Endodermal cell (in vitro differentiated cells): Measurements from ENCODE around the gene HDLBP. TPM values are rescaled to one million over a fixed set of nuclear protein-coding genes. Genes with fewer than 3 reads are reported as not detected.

Experiments
- DNase-seq: peaks from one replicate; pipeline ENCODE4 v3.0.0-alpha.2; 2017
- H3K27ac ChIP-seq: 2 replicates; pipeline ENCODE4 v1.5.1; 2013; ENCODE audit warnings: mild to moderate bottlenecking, low read depth, low read length, moderate library complexity
- H3K27me3 ChIP-seq: 2 replicates; pipeline ENCODE4 v1.6.1; 2013; ENCODE audit warnings: mild to moderate bottlenecking, low read length, moderate library complexity; ENCODE audit not compliant: insufficient read depth, control insufficient read depth, poor library complexity, severe bottlenecking
- H3K36me3 ChIP-seq: 2 replicates; pipeline ENCODE4 v1.7.0; 2013; ENCODE audit warnings: mild to moderate bottlenecking, low read length, moderate library complexity; ENCODE audit not compliant: control insufficient read depth, insufficient read depth
- H3K4me1 ChIP-seq: one replicate; pipeline ENCODE4 v1.7.0; 2013; ENCODE audit warnings: low read length; ENCODE audit not compliant: control insufficient read depth, insufficient read depth
- H3K4me3 ChIP-seq: 2 replicates; pipeline ENCODE4 v1.5.1; 2013; ENCODE audit warnings: mild to moderate bottlenecking, low read length, moderate library complexity
- H3K9ac ChIP-seq: 2 replicates; pipeline ENCODE4 v1.6.1; 2013; ENCODE audit warnings: mild to moderate bottlenecking, low read length, moderate library complexity; ENCODE audit not compliant: poor library complexity, severe bottlenecking; ENCODE audit errors: extremely low read depth
- H3K9me3 ChIP-seq: 2 replicates; pipeline ENCODE4 v1.6.1; 2013; ENCODE audit warnings: mild to moderate bottlenecking, low read length, moderate library complexity; ENCODE audit not compliant: control insufficient read depth
- H3K27ac Mint-ChIP-seq: 2 replicates; pipeline ENCODE4 v1.8.0; 2020; ENCODE audit warnings: mixed read lengths
- H3K27me3 Mint-ChIP-seq: 2 replicates; pipeline ENCODE4 v1.8.0; 2021; ENCODE audit warnings: mild to moderate bottlenecking, mixed read lengths; ENCODE audit not compliant: insufficient read depth
- H3K36me3 Mint-ChIP-seq: 2 replicates; pipeline ENCODE4 v1.8.0; 2020; ENCODE audit warnings: low read depth, mixed read lengths
- H3K4me1 Mint-ChIP-seq: 2 replicates; pipeline ENCODE4 v1.8.0; 2020; ENCODE audit warnings: mixed read lengths
- H3K4me3 Mint-ChIP-seq: 2 replicates; pipeline ENCODE4 v1.8.0; 2020; ENCODE audit warnings: mild to moderate bottlenecking, moderate library complexity, mixed read lengths
- H3K9me3 Mint-ChIP-seq: 2 replicates; pipeline ENCODE4 v1.8.0; 2020; ENCODE audit warnings: mild to moderate bottlenecking, mixed read lengths
- CTCF ChIP-seq: fragments of 200-600 bp; sonication (generic); conservative IDR thresholded peaks from 2 replicates; pipeline ENCODE4 v1.5.0; 2021; ENCODE audit warnings: antibody characterized with exemption, mild to moderate bottlenecking
- WGBS, 2 experiments: methylation state at CpG; one replicate each; pipeline versions ENCODE4 v1.1.5 to v1.1.7; 2013; ENCODE audit warnings: missing lambda C conversion rate in 2 of 2, mixed read lengths in 1 of 2; ENCODE audit not compliant: insufficient coverage in 1 of 2, insufficient read length in 1 of 2; 5-methylcytosine and 5-hydroxymethylcytosine counted together
- total RNA-seq, 2 donors: library from RNA; stranded (reverse); fragmentation: NEBNext Ultra II Directional in 1 of 2; extraction: Animal tissue kit (Norgen Biotek cat#: 25700) in 1 of 2; gene quantifications; 2 replicates in 1 of 2; 3 replicates in 1 of 2; pipeline ENCODE4 v1.2.1, GENCODE V29; 2021

HDLBP gene
- total RNA-seq, 2 donors from 2014 or later: 344 to 374 TPM

GRCh38 chr2:241218131-241219029 lies 97.1 kb downstream of the HDLBP start:
- peak; percentile 49 for TF ChIP-seq CTCF
- DNase-seq: peak; percentile 83
- Mint-ChIP-seq H3K4me1 (peaks cover 5% of the 10 kb centered on the region), H3K9me3 (no peaks in the 10 kb centered on the region), H3K4me3 (peak overlapping the region; percentile 65), H3K27me3 (peaks cover 4% of the 10 kb centered on the region), H3K27ac (peak overlapping the region; percentile 85), H3K36me3 (peaks cover 2% of the 10 kb centered on the region)
- Histone ChIP-seq H3K27ac (no peak overlapping the region), H3K4me3 (peak overlapping the region; percentile 88), H3K27me3 (no peaks in the 10 kb centered on the region), H3K4me1 (no peaks in the 10 kb centered on the region), H3K9me3 (peaks cover 5% of the 10 kb centered on the region), H3K36me3 (no peaks in the 10 kb centered on the region), H3K9ac (peak overlapping the region; percentile 61)
- WGBS, 2 experiments: 1% methylated on average over 15 to 77 of the region's 83 CpGs

- peaks cover 2% of the 10 kb centered on the region for H3K36me3 Mint-ChIP-seq
- peak overlapping the region; percentile 83 for H3K27ac Mint-ChIP-seq
- H3K4me1 Mint-ChIP-seq: peaks cover 5% of the 10 kb centered on the region
- 7 to 12% methylated on average over 23 to 55 of the region's 77 CpGs for WGBS, 2 experiments
- H3K27me3 Mint-ChIP-seq: peaks cover 6% of the 10 kb centered on the region
- DNase-seq: peak; percentile 89
- H3K4me3 Mint-ChIP-seq: peak overlapping the region; percentile 65
- H3K9me3 Mint-ChIP-seq: no peaks in the 10 kb centered on the region
- no peaks in the 10 kb centered on the region for H3K4me1 ChIP-seq
- peaks cover 5% of the 10 kb centered on the region for H3K9me3 ChIP-seq
- peak overlapping the region; percentile 56 for H3K4me3 ChIP-seq
- no peaks in the 10 kb centered on the region for H3K27me3 ChIP-seq
- no peaks in the 10 kb centered on the region for H3K36me3 ChIP-seq
- H3K9ac ChIP-seq: peak overlapping the region; percentile 38
- no peak for TF ChIP-seq CTCF
- H3K27ac ChIP-seq: peak overlapping the region; percentile 66
Observed at GRCh38 chr2:241217320-241218031, 98.0 kb downstream of the HDLBP start.

GRCh38 chr2:241216211-241216761 lies 99.2 kb downstream of the HDLBP start:
- Mint-ChIP-seq H3K4me1 (peaks cover 6% of the 10 kb centered on the region), H3K27me3 (peaks cover 6% of the 10 kb centered on the region), H3K9me3 (no peaks in the 10 kb centered on the region), H3K4me3 (peak overlapping the region; percentile 65), H3K36me3 (peaks cover 2% of the 10 kb centered on the region), H3K27ac (peak overlapping the region; percentile 44)
- Histone ChIP-seq H3K9ac (no peak overlapping the region), H3K36me3 (no peaks in the 10 kb centered on the region), H3K4me3 (no peak overlapping the region), H3K9me3 (peaks cover 5% of the 10 kb centered on the region), H3K27ac (peak overlapping the region; percentile 10), H3K27me3 (no peaks in the 10 kb centered on the region), H3K4me1 (no peaks in the 10 kb centered on the region)
- DNase-seq: peak; percentile 80
- no peak for TF ChIP-seq CTCF
- 58 to 72% methylated on average over 13 to 14 of the region's 14 CpGs for WGBS, 2 experiments
